Body of pancreas (tissue), 4 donors: Measurements from ENCODE around the gene TMEM123. TPM values are rescaled to one million over a fixed set of nuclear protein-coding genes. Genes with fewer than 3 reads are reported as not detected.

ENCODE experiments used
- ATAC-seq: fragments of 150-250 bp; one replicate; pipeline ENCODE4 v1.9.1; 2016
- DNase-seq, 4 donors: peaks; one replicate each; pipeline ENCODE4 v3.0.0-alpha.2; 2019
- H3K27ac ChIP-seq, 4 donors: fragments of 200-600 bp; sonication (generic); 1 replicate in 3 of 4; 2 replicates in 1 of 4; pipeline versions ENCODE4 v1.5.1 to v1.6.1; 2016 to 2019; ENCODE audit warnings: mild to moderate bottlenecking in 1 of 4, mixed read lengths in 1 of 4, moderate library complexity in 1 of 4
- H3K27me3 ChIP-seq, 2 donors: fragments of 200-600 bp; sonication (generic); one replicate each; pipeline ENCODE4 v1.6.0; 2016; ENCODE audit warnings: mild to moderate bottlenecking in 1 of 2
- H3K36me3 ChIP-seq, 2 donors: fragments of 200-600 bp; sonication (generic); replicated peaks in 1 of 2; 2 replicates each; pipeline ENCODE4 v1.5.1; 2016; ENCODE audit warnings: low read depth in 2 of 2; ENCODE audit not compliant: insufficient read depth in 1 of 2
- H3K4me1 ChIP-seq: fragments of 200-600 bp; sonication (generic); one replicate; pipeline ENCODE4 v1.6.0; 2016
- H3K4me3 ChIP-seq, 2 donors: fragments of 200-600 bp; sonication (generic); 1 replicate in 1 of 2; 2 replicates in 1 of 2; pipeline ENCODE4 v1.5.1; 2016 to 2019
- H3K9me3 ChIP-seq, 3 donors: fragments of 200-600 bp; sonication (generic); 1 replicate in 2 of 3; 2 replicates in 1 of 3; pipeline ENCODE4 v1.5.1; 2016
- POLR2A ChIP-seq, 3 donors: fragments of 450-650 bp; IDR thresholded peaks; one replicate each; pipeline ENCODE4 v1.6.1; 2016; ENCODE audit warnings: antibody characterized with exemption in 3 of 3, mild to moderate bottlenecking in 2 of 3
- WGBS, 2 donors: methylation state at CpG; one replicate each; pipeline ENCODE4 v1.1.5; 2017; 5-methylcytosine and 5-hydroxymethylcytosine counted together
- intact Hi-C: fragments of 100-400 bp; cut with DNase I; formaldehyde crosslinking; loops from one replicate; pipeline ENCODE4 v1.15.1; 2023
- total RNA-seq, 2 donors: library from RNA; depleted of rRNA; stranded (reverse); fragments of >200 nt; gene quantifications; one replicate each; pipeline ENCODE4 v1.1.0, GENCODE V29; 2016
- TF ChIP-seq, protein P1 (sequence below), 7 experiments: fragments of 450-650 bp in 4 of 7; fragments of 200-600 bp in 3 of 7; sonication (generic) in 3 of 7; IDR thresholded peaks; one replicate each; pipeline ENCODE4 v1.5.1; 2016 to 2019; ENCODE audit warnings: antibody characterized with exemption in 7 of 7

TMEM123 gene
- total RNA-seq, 2 donors from 2014 or later = 40.2 to 82.5 TPM

DNA sequence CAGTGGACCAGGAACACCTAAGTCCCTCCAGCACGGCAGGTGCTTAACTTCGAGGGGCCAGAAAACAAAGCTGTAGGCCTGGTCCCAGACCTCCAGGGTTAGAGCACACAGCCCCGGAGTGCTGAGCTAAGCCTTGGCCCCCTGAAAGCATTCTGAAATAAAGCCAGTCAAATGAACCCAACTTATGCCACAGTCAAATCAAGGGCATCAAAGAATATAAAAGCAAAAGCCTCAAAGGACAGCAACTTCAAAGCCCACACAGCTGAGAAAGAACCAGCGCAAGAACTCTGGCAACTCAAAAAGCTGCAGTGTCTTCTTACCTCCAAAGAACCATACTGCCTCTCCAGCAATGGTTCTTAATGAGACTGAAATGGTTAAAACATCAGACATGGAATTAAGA, 39.1 kb downstream of the TMEM123 start:
- 94 to 100% methylated on average over 4 of the region's 4 CpGs for WGBS, 2 donors
- no peak for ATAC-seq
- no peaks in the 10 kb centered on the region for H3K9me3 ChIP-seq
- H3K27ac ChIP-seq = no peak overlapping the region
- TF ChIP-seq, protein P1, sequence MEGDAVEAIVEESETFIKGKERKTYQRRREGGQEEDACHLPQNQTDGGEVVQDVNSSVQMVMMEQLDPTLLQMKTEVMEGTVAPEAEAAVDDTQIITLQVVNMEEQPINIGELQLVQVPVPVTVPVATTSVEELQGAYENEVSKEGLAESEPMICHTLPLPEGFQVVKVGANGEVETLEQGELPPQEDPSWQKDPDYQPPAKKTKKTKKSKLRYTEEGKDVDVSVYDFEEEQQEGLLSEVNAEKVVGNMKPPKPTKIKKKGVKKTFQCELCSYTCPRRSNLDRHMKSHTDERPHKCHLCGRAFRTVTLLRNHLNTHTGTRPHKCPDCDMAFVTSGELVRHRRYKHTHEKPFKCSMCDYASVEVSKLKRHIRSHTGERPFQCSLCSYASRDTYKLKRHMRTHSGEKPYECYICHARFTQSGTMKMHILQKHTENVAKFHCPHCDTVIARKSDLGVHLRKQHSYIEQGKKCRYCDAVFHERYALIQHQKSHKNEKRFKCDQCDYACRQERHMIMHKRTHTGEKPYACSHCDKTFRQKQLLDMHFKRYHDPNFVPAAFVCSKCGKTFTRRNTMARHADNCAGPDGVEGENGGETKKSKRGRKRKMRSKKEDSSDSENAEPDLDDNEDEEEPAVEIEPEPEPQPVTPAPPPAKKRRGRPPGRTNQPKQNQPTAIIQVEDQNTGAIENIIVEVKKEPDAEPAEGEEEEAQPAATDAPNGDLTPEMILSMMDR (IDR thresholded peaks at IDR 0.05) = no peak
- TF ChIP-seq POLR2A (IDR thresholded peaks at IDR 0.05) = no peak
- H3K27me3 ChIP-seq = no peaks in the 10 kb centered on the region
- DNase-seq = no peak
- intact Hi-C loops = no loop called here
- no peak overlapping the region for H3K4me3 ChIP-seq
- H3K36me3 ChIP-seq = no peaks in the 10 kb centered on the region
- peaks cover 7% of the 10 kb centered on the region for H3K4me1 ChIP-seq

DNA sequence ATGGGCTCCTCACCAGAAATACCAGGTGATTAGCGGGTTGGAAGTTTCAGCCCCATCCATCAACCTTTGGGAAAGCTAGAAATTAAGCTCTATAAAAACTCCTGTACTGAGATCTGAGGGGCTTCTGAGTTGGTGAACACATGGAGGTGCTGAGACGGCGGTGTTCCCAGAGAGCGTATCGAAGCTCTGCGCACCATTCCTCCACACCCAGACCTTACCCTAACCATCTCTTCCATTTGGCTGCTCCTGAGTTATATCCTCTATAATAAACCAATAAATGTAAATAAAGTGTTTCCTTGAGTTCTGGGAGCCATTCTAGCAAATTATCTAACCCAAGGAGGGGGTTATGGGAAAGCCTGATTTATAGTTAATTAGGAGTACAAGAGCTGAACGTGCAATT, 41.4 kb downstream of the TMEM123 start:
- 92 to 97% methylated on average over 7 of the region's 7 CpGs for WGBS, 2 donors
- no peak for TF ChIP-seq POLR2A (IDR thresholded peaks at IDR 0.05)
- TF ChIP-seq, protein P1 (IDR thresholded peaks at IDR 0.05) = no peak
- H3K9me3 ChIP-seq = no peaks in the 10 kb centered on the region
- intact Hi-C loops = no loop called here
- ATAC-seq (no peak), DNase-seq (no peak)
- no peaks in the 10 kb centered on the region for H3K36me3 ChIP-seq
- no peak overlapping the region for H3K27ac ChIP-seq
- no peak overlapping the region for H3K4me3 ChIP-seq
- peaks cover 7% of the 10 kb centered on the region for H3K4me1 ChIP-seq
- H3K27me3 ChIP-seq = no peaks in the 10 kb centered on the region

DNA sequence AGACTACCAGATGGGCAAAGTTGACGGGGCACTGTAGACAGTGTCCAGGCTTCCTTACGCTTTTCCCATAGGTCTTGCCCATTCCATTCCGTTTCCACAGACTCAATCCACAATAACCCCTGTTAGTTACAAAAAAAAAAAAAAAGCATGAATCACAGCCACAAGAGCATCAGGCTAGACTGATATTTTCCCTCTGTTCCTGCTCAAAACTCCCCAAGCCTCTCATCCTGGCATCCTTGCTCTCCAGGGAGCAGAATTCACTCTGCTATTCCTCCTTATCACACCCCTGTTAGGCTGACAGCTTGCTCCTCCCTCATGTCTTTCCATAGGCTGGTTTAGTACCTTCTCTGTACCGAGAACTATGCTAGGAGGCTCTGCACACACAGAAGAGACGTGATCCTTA, 42.2 kb downstream of the TMEM123 start:
- Histone ChIP-seq H3K4me3 (no peak overlapping the region), H3K27ac (no peak overlapping the region), H3K9me3 (no peaks in the 10 kb centered on the region), H3K36me3 (no peaks in the 10 kb centered on the region), H3K27me3 (no peaks in the 10 kb centered on the region), H3K4me1 (peaks cover 7% of the 10 kb centered on the region)
- no peak for DNase-seq
- WGBS, 2 donors = 79 to 83% methylated on average over 5 of the region's 5 CpGs
- TF ChIP-seq, protein P1 (IDR thresholded peaks at IDR 0.05) = no peak
- no peak for TF ChIP-seq POLR2A (IDR thresholded peaks at IDR 0.05)
- intact Hi-C loops = no loop called here
- no peak for ATAC-seq

DNA sequence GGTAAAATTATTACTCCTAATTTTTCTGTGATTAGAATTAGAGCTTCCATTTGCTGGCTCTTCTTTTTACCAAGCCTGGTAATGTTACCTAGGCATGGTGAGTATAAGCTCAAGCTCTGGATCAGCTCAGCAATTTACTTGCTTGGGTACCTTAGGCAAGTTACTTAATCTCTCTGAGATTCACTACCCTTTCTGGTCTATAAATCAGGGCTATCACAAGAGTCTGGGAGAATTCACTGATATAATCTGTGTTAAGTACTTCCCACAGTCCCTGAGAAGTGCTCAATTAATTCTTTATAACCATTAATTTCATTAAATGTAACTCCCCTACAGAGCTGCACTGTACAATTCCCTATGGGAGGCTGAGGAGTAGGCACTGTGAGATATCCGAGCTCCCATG, 44.2 kb downstream of the TMEM123 start:
- no peaks in the 10 kb centered on the region for H3K9me3 ChIP-seq
- WGBS, 2 donors = 91 to 100% methylated on average over 1 of the region's 1 CpG
- ATAC-seq = no peak
- no peak for TF ChIP-seq POLR2A (IDR thresholded peaks at IDR 0.05)
- no peak overlapping the region for H3K4me3 ChIP-seq
- peaks cover 7% of the 10 kb centered on the region for H3K4me1 ChIP-seq
- intact Hi-C loops = no loop called here
- H3K27ac ChIP-seq = no peak overlapping the region
- H3K36me3 ChIP-seq = no peaks in the 10 kb centered on the region
- DNase-seq = no peak
- H3K27me3 ChIP-seq = no peaks in the 10 kb centered on the region

DNA sequence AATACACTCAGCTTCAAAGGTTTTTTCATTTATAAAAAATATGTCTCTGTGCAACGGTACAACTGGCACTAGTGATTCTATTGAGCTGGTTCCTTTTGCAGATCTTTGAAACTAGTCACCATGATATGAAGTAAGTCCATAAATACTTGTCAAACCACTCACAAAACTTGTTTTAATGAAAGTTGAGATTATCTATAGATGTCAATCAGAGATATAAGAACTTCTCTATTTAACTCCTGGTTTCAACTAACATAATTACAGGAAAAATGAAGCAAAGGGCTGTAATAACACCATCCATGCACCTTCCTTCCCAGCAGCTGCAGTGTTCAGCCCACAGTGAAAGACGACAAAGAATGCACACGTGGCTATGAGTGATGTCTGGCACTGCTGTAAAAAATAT, 44.7 kb downstream of the TMEM123 start:
- Histone ChIP-seq H3K27ac (no peak overlapping the region), H3K9me3 (no peaks in the 10 kb centered on the region), H3K4me1 (peaks cover 7% of the 10 kb centered on the region), H3K36me3 (no peaks in the 10 kb centered on the region), H3K4me3 (no peak overlapping the region), H3K27me3 (no peaks in the 10 kb centered on the region)
- ATAC-seq (no peak), DNase-seq (no peak)
- intact Hi-C loops = no loop called here
- WGBS, 2 donors = 54 to 55% methylated on average over 3 of the region's 3 CpGs
- TF ChIP-seq, protein P1 (IDR thresholded peaks at IDR 0.05) = no peak
- no peak for TF ChIP-seq POLR2A (IDR thresholded peaks at IDR 0.05)
